GM19468 (cell line): ENCODE results near the gene TMEM107.

ENCODE experiments used
- ATAC-seq: cut with Tn5 transposase; IDR thresholded peaks from one replicate; pipeline ENCODE4 v1.9.1; 2021; ENCODE audit warnings: mild to moderate bottlenecking, moderate library complexity, moderate number of reproducible peaks; ENCODE audit not compliant: unreplicated experiment; ENCODE audit errors: extremely low read depth

The TMEM107 gene

GRCh38 chr17:8162997-8163977 is 12.9 kb downstream of the TMEM107 start:
- no peak for ATAC-seq

DNA sequence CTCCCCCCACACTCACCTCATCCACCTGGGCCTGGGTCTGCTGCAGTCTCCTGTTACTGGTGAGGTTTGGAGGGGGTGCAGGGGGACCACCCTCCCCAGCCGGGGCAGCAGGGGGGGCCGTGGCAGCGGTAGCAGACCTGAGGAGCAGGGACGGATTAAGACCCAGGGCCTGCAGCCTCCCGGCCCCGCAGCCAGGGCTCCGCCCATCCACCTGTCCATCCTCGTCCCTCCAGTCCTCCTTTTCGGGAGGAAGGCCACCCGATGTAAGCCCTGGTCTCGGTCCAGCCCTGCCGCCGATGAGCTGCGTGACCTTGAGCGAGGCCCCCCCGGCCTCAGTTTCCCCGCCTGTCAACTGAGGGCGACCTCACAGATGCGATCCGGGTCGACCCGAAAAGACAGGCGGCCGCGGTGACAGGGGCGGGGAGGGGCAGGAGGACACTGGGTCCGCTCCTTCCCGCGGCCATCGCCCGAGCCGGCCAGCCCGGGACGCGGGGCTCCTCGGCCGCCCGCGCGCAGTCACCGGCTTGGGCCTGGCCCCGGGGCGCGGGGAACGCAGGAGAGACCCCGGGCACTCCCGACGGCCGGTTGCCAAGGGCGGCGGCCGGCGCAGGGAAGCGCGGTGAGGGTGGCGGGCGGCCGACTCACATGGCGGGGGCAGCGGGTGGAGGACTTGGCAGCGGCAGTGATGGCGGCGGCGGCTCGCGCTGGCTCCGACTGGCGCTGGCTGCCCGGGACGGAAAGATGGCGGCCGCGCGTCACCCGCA is 13.8 kb downstream of the TMEM107 start, which contains the start of gene VAMP2:
Gene VAMP2, minus strand, starts transcription at position 716 of the 764 bp plus-strand sequence. Its CDS starts 69 bp downstream, at position 647.
- no peak for ATAC-seq

DNA sequence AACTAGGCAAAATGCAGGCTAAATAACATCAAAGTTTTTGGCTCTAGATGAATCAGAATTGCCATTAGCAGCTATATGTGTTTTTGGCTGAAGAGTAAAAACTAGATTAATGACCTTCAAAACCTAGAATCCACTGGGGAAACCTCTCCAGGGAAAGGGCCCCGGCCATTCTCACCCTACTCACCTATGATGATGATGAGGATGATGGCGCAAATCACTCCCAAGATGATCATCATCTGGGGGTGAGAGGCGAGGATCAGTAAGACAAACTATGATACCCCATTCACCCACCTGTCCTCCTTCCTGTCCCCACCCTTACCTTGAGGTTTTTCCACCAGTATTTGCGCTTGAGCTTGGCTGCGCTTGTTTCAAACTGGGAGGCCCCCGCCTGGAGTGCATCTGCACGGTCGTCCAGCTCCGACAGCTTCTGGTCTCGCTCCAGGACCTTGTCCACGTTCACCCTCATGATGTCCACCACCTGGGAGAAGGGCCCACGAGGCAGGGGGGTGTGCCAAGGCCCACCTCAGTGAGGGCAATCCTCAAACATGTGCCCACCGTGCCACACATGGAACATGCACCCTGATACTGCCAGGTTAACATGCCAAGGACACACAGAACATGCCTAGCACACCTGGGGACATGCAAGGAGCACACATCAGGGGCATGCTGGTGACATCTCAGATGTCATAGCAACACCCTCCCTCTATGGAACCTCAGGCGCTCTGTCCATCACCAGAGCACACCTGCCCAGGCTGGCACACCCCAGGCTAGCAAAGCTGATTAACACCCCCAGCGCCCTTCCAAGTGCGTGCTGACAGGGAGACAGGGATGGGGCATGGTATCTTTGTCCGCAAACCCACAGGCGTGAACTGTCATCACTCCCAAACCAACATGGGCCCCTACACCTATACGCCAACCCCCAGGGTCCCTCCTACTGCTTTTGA is 14.6 kb downstream of the TMEM107 start:
- no peak for ATAC-seq

DNA sequence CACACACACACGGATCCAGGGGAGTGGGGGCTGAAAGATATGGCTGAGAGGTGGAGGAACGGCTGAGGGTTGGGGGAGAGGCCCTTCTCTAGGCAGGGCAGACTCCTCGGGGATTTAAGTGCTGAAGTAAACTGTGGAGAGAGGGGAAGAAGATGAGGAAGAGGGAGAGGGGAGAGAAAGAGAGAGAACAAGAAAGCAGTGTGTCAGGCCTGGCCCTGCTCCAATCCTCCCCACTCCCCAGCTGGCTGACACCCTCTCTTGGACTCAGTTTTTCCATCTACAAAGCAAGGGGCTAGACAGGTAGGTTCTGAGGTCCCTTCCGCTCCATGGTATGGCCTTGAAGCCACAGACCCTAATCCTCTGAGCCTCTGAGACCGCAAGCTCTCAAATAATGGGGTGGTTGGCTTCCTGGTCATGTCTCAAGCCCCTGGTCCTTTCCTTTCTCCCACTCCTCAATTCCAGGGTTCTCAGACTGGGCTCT is 15.4 kb downstream of the TMEM107 start:
- ATAC-seq, result no peak

GRCh38 chr17:8160224-8160577 is 16.0 kb downstream of the TMEM107 start:
- ATAC-seq, result no peak

- no peak for ATAC-seq
These were observed 16.5 kb downstream of the TMEM107 start for GRCh38 chr17:8159459-8160223.

- no peak for ATAC-seq
These were observed 17.2 kb downstream of the TMEM107 start for GRCh38 chr17:8159032-8159400.

- no peak for ATAC-seq
These were observed 17.7 kb downstream of the TMEM107 start for GRCh38 chr17:8158267-8159031.

GRCh38 chr17:8156246-8156992 is 19.8 kb downstream of the TMEM107 start:
- peak; percentile 63 for ATAC-seq

GRCh38 chr17:8155996-8156245 is 20.3 kb downstream of the TMEM107 start:
- ATAC-seq, result no peak

- no peak for ATAC-seq
These were observed 20.8 kb downstream of the TMEM107 start for GRCh38 chr17:8155231-8155995.

GRCh38 chr17:8154608-8155155 is 21.5 kb downstream of the TMEM107 start:
- no peak for ATAC-seq

DNA sequence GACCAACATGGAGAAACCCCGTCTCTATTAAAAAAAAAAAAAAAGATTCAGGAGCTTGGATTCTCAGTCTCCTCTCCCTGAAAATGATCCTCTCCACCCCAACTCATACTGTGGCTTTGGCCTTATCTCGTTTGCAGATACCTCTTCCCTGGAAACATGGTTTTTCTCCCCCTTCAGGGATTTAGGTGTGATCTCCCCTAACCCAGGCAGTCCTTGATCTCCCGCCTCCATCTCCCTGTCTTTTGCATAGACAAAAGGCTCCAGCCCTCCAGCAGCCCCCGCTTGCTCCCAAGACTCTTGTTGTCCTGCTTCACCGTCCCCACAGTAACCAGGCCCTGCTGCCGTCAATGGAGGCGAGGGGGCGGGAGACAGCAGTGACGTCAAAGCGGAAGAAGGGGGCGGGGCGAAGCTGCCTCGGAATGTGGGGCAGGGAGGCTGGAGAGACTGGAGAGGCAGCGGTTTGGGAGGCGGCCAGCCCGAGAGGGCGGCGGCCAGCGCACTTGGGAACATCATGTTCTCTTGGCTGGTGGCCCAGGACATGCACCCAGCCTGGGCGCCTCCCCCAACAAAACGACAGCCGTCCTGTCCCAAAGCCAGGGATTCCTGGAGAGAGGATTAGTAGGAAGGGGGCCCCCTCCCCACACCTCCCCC is 22.1 kb downstream of the TMEM107 start:
- ATAC-seq, result no peak

DNA sequence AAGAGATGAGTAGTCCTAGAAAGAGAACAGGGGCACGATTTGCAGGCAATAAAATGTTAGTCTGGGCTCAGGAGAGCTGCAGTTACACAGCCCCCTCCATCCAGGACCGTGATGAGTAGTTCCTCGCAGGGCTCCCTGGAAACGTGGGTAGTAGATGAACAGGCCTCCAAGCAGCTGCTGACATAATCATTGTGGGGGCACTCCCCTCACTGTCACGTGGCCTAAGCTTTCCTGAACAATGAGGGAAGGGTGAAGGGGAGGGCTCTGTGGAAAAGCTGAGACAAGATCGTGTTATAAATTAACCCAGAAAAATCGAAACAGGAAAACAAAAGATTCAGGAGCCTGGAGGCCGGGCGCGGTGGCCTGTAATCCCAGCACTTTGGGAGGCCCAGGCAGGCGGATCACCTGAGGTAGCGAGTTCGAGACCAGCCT is 22.6 kb downstream of the TMEM107 start:
- ATAC-seq, result no peak

- no peak for ATAC-seq
These were observed 23.1 kb downstream of the TMEM107 start for GRCh38 chr17:8153031-8153451.

GRCh38 chr17:8152112-8152775 is 23.9 kb downstream of the TMEM107 start, which contains the start of gene PER1:
Gene PER1 (minus strand): TSS chr17:8152404. CDS start chr17:8150706, 1,698 bp downstream.
- ATAC-seq, result no peak
